Activated CD8-positive, alpha-beta memory T cell treated with anti-CD3 and anti-CD28 coated beads, Interleukin-2, amount 10 ng/mL, durations not matched to agents 7 days and 5 days (primary cell): ENCODE data around the gene PLSCR5. TPM values are rescaled to one million over a fixed set of nuclear protein-coding genes. Genes with fewer than 3 reads are reported as not detected.

ENCODE experiments used
- total RNA-seq, 2 experiments: library from RNA; stranded (reverse); gene quantifications; one replicate each; pipeline ENCODE4 v1.2.3, GENCODE V29; 2021

Gene PLSCR5
- total RNA-seq, 2 experiments from 2014 or later, result not detected

Other genes starting within 250 kb of the PLSCR5 start
- not detected for gene PLSCR2, start 135.8 kb downstream of the PLSCR5 start, total RNA-seq
- 100 to 1,000 TPM; 157 to 257 TPM for gene PLSCR1, start 60.7 kb downstream of the PLSCR5 start, total RNA-seq